ENCODE results near the gene MACROH2A1.
A peak's percentile ranks its signal among the peaks of the same experiment; 100 is the strongest.
"Not testable (repeated sequence)": the region's sequence is repeated elsewhere in the genome, so short reads cannot be mapped to it uniquely, and the experiment has no call there.

MACROH2A1 gene

GRCh38 chr5:135379046-135379654 lies 19.9 kb downstream of the MACROH2A1 start:
- FAIRE-seq: peak; percentile 48

DNA sequence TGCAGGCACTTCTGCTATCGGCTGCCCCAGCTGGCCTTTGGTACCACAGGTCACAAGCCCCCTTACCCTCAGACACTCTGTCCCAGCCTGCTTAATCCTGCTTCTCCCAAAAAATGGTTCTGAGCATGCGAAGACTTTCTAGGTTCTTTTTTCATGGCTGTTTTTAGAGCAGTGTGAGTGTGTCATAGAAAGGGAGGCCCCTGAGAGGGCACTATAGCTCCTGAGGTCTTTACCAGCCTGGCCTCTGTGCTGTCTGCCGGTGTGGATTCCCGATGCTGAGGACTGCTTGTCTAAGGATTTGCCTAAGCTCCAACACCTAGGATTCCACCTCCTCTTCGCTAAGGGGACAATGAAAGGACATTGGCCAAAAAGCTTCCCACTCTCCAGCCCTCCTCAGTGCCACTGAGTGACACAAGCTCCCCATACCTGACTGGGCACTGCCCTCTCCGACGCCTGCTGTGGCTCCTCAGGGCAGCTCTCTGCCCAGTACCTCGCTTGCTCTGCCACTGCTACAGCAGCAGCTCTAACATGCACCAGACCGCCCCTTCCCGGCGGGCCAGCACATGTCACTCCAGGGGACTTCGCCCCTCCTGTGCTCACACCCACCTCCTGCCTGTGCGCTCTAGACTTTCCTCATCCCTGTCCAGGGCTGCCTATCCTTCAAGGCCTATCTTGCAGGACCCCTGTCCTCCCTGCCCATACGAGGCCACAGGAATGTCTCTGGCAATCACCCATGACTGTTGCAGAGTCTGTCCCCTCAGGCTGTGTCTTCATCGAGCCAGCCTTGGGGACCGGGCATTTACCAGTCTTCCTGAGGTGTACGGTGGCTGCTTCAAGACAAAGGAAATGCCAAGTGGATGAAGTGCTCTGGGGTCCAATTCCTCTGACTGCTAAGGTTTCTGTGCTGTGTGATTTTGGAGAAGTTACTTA lies 21.0 kb downstream of the MACROH2A1 start:
- no peak for DNase-seq (ENCODE audit: insufficient read length, low spot score)
- no peak for FAIRE-seq

More at GRCh38 chr5:135379046-135379654, 19.9 kb downstream of the MACROH2A1 start:
- no peak for DNase-seq (ENCODE audit: insufficient read length, low spot score)

GRCh38 chr5:135376961-135377624 lies 21.9 kb downstream of the MACROH2A1 start:
- FAIRE-seq (peak; percentile 73), DNase-seq (ENCODE audit: insufficient read length, low spot score) (no peak)

- DNase-seq (ENCODE audit: insufficient read length, low spot score): no peak
- FAIRE-seq: no peak
Observed at GRCh38 chr5:135375040-135375793, 23.8 kb downstream of the MACROH2A1 start.

DNA sequence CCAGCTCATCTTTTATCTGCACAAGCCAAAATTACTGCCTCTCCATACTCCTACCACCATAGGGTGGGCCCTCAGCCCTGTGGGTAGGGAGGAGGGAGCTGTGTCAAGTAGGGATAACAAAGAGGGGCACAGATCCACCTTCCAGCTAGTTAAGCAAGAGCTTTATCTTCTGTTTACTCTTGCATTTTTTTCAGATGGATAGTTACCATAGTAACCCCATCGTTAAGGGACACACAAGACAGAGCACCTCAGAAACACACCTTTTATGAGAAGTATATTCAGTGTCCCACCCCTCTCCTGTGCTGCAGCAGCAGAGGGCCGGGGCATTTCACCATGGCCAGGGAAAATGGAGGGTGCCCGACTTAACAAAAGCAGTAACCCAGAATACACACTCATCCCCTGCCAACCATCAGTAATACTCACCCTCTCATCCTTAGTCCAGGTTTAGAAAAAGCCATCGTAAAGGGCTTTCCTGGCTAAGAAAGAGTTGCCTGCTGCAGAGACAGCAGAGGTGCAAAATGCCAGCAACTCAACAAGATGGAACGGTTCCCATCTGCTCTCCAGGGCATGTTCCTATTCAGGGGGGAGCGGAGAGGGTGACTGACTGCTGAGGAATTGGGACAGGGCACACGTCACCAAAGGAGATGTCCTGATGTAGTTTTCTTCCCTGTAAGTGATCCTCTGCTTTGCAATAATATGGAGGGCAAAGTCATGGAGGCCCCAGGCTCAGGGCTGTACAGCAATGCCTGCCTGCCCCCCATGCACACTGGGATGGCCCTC lies 25.1 kb downstream of the MACROH2A1 start:
- FAIRE-seq (no peak), DNase-seq (ENCODE audit: insufficient read length, low spot score) (no peak)

- FAIRE-seq (no peak), DNase-seq (ENCODE audit: insufficient read length, low spot score) (no peak)
Observed at GRCh38 chr5:135372654-135373381, 26.2 kb downstream of the MACROH2A1 start.

DNA sequence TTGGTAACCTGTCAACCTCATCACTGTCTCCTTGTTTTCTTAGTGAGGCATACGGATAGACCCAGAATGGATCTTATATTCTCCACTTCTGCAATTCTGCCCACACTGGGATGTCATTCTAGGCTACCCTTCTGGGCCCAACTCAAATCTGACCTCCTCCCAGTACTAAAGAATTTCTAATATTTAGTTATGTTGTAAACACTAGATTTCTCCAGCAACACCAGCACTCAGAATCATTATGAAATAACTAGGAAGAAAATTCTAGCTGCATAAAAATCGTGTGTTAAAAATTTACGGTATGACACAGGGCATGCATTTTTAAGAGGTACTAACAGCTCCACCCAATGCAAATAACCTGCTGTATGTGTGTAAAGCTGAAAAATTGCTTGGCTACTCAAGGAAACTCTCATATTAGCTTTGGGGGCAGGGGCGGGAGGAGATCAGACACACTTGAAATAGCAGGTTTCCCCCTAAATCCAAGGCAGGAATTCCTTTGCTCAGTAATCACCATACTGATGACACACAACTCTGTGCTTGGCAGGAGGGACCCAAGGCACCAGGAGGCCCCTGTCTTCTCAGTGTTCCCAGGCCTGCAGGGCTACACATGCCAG lies 27.3 kb downstream of the MACROH2A1 start:
- FAIRE-seq (no peak), DNase-seq (ENCODE audit: insufficient read length, low spot score) (no peak)

- FAIRE-seq (no peak), DNase-seq (ENCODE audit: insufficient read length, low spot score) (no peak)
Observed at GRCh38 chr5:135369952-135370351, 29.1 kb downstream of the MACROH2A1 start.

DNA sequence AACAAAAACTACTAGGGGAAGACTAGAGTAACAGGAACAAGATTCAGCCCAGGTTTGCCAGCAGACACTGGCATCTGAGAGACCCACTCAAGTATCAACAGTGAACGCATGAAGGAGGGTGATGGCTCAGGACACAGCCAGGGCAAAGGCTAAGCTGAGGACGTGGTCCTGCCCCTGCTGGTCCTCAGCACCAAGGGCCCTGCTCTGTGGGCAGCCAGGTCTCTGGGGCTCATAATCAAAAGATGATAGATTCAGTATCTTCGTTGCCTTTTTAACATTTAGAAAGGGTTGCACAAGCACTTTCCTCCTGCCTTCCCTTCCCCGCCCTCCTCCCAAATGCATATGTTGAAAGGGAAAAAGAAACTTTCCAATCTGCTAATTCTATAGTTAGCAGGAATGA lies 31.5 kb downstream of the MACROH2A1 start:
- DNase-seq (ENCODE audit: insufficient read length, low spot score) (no peak), FAIRE-seq (no peak)

DNA sequence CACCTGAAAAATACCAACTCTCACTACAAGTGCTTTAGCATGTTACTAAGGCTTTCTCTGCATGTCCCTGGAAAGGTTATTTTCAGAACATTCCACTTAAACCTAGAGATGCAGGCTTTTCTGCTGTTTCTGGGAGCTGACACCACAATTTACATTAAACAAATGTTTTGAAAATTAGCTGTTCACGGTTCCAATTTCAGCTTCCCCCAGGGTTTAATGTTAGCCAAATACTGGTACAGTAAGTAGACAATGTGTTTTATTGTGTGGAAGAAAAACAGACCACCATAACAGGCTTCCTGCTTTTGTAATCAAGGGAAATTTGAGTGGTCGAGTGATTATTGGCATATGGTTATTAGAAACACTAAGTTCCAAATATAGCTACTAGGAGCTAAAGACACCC lies 32.0 kb downstream of the MACROH2A1 start:
- no peak for FAIRE-seq
- DNase-seq (ENCODE audit: insufficient read length, low spot score): no peak

DNA sequence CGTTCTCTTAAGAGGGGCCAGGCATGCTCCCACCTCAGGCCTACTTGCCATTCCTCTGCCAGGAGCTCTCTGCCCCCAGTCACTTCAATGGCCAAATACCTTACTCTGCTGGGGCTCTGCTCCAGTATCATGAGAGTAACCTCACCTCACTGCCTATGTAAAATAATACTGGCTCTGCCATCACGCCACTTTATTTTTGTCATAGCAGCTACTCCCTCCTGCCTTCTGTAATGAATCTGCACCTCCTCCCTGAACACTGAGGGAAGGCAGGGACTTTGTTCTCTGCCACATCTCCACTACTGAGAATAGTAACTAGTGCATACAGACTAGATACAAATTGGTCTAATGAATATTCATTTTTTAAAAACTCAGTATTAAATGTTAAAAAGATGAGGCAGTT lies 33.8 kb downstream of the MACROH2A1 start:
- DNase-seq (ENCODE audit: insufficient read length, low spot score): no peak
- FAIRE-seq: no peak

DNA sequence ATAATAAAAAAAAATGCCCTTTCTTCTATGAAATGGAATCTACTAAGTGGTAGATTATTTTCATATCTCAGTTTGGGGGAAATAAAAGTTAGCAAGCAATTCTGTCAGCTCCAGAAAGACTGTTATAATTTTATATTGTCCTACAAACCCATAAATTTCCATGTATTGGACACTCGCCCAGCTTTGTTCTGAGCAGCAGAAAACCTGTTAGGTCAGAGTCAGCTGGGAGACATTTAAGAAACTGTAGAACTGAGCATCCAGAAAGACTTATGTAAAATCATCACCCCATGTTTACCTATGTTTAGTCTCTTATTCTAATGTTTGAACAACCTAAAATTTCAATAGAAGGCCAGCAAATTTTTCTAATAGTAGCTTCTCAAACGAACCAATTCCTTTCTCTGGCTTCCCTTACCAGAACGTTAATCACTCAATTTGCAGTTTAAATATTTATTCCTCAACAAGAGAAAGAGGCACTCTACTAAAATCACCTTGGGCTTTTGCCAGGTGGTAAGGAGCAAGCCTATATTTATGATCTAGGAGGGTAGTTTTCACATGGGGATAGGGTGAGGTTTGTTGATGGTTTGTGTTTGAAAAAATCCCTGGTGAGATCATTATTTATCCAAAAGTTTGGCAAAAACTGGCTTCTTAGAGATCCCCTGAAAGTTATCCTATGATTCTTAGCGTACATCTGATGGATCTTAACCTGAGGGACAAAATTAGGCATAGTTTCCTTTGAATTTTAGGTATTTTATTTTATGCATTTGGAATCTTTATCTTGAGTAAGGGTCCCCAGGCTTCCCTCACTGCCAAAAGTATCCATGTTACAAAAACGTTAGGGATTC lies 34.4 kb downstream of the MACROH2A1 start:
- DNase-seq (ENCODE audit: insufficient read length, low spot score) (no peak), FAIRE-seq (no peak)

- FAIRE-seq; DNase-seq (ENCODE audit: insufficient read length, low spot score): not testable (repeated sequence)
Observed at GRCh38 chr5:135363342-135363741, 35.7 kb downstream of the MACROH2A1 start.

- DNase-seq (ENCODE audit: insufficient read length, low spot score) (no peak), FAIRE-seq (peak; percentile 21)
Observed at GRCh38 chr5:135362102-135362501, 36.9 kb downstream of the MACROH2A1 start.

GRCh38 chr5:135360278-135361274 lies 38.5 kb downstream of the MACROH2A1 start:
- FAIRE-seq (peak; percentile 44), DNase-seq (ENCODE audit: insufficient read length, low spot score) (no peak)

DNA sequence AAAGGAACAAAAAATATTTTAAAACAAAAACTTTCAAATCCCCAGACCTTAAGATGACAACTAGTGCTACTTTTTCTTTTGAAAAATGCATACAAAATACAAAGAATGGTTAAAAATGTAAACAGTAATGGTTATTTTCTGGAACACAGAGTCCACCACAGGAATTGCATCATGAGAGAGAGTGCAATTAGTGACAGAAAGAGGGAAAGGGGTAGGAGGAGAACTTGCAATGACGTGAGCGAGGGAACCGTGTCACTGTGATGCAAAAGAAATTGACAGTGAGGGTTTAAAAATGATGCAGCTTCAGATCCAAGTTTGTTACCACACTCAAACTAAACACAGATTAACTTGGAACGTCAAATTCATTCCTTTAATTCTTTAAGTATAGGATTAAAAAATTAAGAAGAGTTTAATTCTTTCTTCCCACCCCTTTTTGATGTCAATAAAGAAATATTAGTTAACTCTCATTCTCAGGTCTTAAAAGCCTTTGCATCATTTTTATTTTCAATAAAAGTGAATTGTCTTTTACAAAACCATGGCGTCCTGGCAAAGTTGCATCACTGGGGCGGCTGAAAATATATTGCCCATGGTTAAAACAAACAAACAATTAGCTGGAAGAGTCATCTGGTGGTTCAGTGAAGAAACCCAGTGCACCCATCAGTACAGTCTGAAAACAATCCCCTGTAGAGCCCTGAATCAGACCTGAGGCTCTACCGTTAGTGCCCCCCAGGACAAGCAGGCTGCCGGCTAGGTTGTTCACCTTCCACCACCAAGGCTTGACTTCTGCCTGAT lies 39.5 kb downstream of the MACROH2A1 start:
- no peak for FAIRE-seq
- no peak for DNase-seq (ENCODE audit: insufficient read length, low spot score)
